ENCODE results near the gene ST6GALNAC2. TPM values are rescaled to one million over a fixed set of nuclear protein-coding genes. Genes with fewer than 3 reads are reported as not detected.
"Not testable (repeated sequence)": the region's sequence is repeated elsewhere in the genome, so short reads cannot be mapped to it uniquely, and the experiment has no call there.

Gene ST6GALNAC2
- polyA plus RNA-seq, 3 donors = 8.5 to 9.9 (median 9.6) TPM

- DNase-seq (ENCODE audit: low read depth in 3 of 3, low spot score in 2 of 3) = no peak
These were observed 43.1 kb downstream of the ST6GALNAC2 start for GRCh38 chr17:76542566-76542971.

- DNase-seq (ENCODE audit: low read depth in 3 of 3, low spot score in 2 of 3) = no peak
These were observed 43.8 kb downstream of the ST6GALNAC2 start for GRCh38 chr17:76541739-76542454.

- DNase-seq (ENCODE audit: low read depth in 3 of 3, low spot score in 2 of 3) = peak; percentile 85 to 95 (median 87)
These were observed 45.0 kb downstream of the ST6GALNAC2 start for GRCh38 chr17:76540381-76541300.

- DNase-seq (ENCODE audit: low read depth in 3 of 3, low spot score in 2 of 3) = no peak
These were observed 45.9 kb downstream of the ST6GALNAC2 start, which contains the start of gene PRCD for GRCh38 chr17:76539631-76540271. Gene PRCD (plus strand): TSS chr17:76540044. CDS start chr17:76540142, 98 bp downstream.

DNA sequence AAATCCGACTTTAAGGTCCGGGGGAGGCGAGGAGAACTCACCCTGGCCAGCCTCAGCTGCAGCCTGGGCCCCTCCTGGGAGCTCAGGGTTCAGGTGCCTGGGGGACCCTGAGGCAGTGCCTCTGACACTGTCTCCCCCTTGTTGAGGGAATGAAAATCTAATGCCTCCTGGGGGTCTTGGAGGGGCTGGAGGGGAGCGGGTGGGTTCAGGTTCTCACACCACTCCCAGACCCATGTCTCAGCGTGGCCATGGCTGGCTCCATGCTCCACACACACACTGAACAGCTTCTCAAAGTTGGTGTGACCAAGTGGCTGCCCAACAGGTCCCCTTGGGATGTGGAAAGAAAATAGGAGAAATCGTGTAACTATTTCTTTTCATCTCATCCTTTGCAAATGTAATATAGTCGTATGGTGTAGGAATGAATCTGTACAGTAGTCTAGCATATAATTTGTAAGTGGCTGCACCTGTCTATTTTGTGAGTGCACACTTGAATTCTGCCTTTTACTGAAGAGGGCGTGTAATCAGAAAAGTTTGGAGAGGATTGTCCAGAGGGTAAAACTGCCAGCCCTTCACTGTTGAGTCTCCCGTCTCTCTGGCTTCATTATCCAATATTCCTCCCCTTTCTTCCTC lies 46.6 kb downstream of the ST6GALNAC2 start:
- no peak for DNase-seq (ENCODE audit: low read depth in 3 of 3, low spot score in 2 of 3)

DNA sequence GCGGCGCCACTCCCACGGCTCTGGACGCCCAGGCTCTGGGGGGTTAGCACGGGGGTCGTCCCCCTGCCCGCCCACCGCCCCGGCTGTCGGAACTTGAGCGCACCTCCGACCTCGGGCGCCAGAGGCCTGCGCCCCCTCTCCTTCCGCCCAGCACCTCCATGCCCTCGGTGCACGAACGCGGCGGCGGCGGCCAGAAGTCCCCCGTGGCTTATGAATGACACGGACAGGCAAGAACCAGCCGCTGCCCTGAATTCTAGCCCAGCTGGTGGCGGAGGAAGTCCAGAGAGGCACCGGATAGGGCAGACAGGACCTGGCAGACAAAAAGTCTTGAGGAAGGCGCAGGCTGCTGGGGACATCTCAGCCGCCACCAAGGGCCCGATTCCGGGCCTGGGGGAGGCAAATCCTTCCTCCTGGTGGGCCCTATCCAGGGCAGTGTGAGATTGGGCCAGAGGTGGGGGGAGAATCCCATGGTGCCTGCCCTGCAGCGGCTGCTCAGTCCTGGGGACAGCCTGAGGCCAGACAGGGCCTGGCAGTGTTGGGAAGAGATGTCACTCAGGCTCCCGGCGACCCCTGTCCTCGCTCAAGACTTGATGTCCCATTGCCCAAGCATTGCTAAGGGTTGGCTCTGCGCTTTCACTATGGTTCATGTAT lies 47.3 kb downstream of the ST6GALNAC2 start:
- DNase-seq (ENCODE audit: low read depth in 3 of 3, low spot score in 2 of 3) = no peak

- no peak for DNase-seq (ENCODE audit: low read depth in 3 of 3, low spot score in 2 of 3)
These were observed 47.9 kb downstream of the ST6GALNAC2 start, which contains the start of gene CYGB for GRCh38 chr17:76537578-76538280. Gene CYGB (minus strand): TSS chr17:76537709. CDS start chr17:76537542, 167 bp downstream.

GRCh38 chr17:76537288-76537577 lies 48.4 kb downstream of the ST6GALNAC2 start:
- no peak for DNase-seq (ENCODE audit: low read depth in 3 of 3, low spot score in 2 of 3)

- no peak for DNase-seq (ENCODE audit: low read depth in 3 of 3, low spot score in 2 of 3)
These were observed 49.0 kb downstream of the ST6GALNAC2 start for GRCh38 chr17:76536511-76537287.

DNA sequence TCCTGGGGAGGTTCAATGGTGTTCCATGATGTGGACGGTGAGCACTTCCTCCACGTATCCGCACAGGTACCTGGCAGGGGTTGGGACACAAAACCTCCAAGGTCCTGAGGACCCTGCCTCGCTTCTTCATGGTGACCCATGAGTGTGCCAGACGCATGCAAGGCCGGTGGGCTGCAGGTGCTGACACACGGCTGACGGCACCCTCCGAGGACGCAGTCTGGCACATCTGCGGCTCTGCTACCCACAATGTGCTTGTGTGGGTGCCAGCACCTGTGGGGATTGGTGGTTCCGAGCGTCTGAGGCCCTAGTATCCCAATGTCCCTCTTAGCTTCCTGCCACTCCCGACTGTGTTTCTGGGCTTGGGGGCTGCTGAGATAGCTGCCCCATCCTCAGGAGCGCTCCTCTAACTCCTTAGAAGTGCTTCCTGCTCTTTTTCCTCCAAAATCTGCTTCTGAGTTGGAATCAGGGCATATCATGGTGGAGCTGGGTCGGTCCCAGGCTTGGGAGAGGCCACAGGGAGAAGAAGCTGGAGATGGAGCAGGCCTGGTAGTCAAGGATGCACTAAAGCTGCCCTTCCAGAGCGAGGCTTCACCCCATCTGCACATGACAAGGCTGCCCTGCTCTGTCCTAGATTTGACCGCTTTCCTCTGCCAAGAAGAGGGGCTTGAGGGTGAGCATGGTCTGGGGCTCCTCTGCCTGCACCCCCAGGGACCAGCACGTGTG lies 49.7 kb downstream of the ST6GALNAC2 start:
- no peak for DNase-seq (ENCODE audit: low read depth in 3 of 3, low spot score in 2 of 3)

DNA sequence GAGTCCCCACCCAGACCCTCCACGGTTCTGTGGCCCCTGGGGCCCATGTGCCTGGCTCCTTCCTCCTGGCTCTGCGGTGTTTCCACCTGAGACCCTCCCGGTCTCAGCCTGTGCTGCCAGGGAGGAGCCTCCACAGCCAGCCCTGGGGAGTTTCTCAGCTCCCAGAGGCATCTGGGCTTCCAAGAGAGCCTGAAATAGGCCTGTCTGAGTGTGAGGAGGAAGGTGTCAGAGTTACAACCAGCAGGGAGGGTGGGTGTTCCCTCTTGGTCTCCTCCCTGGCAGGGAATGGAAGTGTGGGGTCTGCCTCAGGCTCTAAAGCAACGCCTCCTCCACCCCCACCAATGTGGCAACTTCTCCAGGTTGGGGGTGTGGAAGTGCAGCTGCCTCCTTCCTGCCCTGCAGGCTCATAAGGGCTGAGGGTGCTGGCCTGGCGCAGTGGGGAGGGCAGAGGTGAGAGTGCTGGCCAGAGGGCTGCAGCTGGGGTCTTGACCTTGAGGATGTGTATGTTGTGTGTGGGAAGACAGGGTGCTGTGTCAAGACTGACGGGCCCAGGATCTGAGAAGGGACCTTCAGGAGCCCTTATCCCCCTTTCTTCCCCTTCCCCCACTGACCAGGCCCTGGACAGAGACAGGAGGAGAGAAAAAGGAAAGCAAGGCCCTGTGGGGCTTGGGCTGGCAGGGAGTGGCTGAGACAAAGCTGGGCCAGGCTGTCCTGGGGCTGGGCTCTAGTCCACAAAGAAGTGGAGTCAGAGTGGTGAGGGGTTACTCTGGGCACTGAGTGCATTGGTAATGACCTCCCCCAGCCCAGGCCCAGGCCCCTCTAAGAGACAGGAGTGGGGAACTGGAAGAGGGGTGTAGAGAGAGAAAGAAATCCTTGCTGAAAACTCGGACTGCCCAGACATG lies 50.6 kb downstream of the ST6GALNAC2 start:
- DNase-seq (ENCODE audit: low read depth in 3 of 3, low spot score in 2 of 3) = no peak

DNA sequence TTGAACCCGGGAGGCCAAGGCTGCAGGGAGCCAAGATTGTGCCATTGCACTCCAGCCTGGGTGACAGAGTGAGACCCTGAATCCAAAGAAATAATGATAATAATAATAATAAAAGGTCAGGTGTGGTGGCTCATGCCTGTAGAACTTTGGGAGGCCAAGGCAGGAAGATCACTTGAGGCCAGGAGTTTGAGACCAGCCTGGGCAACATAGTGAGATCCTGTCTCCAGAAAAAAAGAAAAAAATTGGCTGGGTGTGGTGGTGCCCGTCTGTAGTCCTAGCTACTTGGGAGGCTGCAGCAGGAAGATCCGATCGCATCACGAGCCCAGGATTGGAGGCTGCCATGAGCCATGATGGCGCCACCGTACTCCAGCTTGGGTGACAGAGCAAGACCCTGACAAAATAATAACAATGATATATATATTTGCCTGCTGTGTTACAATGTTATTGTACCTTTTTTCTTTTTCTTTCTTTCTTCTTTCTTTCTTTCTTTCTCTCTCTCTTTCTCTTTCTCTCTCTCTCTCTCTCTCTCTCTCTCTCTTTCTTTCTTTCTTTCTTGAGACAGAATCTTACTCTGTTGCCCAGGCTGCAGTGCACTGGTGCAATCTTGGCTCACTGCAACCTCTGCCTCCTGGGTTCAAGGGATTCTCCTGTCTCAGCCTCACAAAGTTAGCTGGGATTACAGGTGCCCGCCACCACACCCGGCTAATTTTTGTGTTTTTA lies 51.9 kb downstream of the ST6GALNAC2 start:
- not testable (repeated sequence) for DNase-seq (ENCODE audit: low read depth in 3 of 3, low spot score in 2 of 3)

- no peak for DNase-seq (ENCODE audit: low read depth in 3 of 3, low spot score in 2 of 3)
These were observed 53.5 kb downstream of the ST6GALNAC2 start for GRCh38 chr17:76532072-76532651.

- DNase-seq (ENCODE audit: low read depth in 3 of 3, low spot score in 2 of 3) = no peak
These were observed 54.1 kb downstream of the ST6GALNAC2 start for GRCh38 chr17:76531486-76532038.

DNA sequence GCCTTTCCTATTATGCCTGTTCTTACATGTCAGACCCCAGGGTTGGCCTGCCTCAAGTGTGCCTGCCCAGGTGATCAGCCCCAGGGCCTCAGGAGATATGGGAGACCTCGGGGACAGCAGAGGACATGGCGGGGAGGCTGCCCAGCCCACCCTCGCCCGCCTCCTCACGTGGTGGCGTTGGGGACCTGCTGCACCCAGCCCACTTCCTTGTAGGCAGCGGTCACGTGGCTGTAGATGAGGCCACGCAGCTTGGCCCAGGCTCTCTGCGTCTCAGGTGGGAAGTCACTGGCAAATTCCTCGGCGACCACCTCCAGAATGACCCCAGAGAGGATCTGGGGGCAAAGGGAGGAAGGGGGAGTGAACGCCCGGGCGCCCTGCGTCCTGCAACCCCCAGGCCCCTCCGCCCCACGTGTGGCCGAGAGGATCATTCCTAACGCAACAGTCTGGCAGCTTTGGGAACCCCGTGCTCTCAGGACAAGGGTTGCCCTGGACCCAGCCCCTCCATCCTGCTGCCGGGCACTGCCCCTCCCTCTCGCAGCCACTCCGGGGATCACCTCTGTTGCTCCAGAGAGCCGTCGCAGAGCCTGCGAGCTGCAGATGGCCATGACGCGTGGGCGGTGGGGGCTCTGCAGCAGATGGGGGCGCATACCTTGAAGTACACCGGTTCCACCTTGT lies 54.7 kb downstream of the ST6GALNAC2 start:
- no peak for DNase-seq (ENCODE audit: low read depth in 3 of 3, low spot score in 2 of 3)
